IMR-90 (cell line): Measurements from ENCODE around the gene DNAJC3. TPM values are rescaled to one million over a fixed set of nuclear protein-coding genes. Genes with fewer than 3 reads are reported as not detected.

Experiments
- ATAC-seq: fragments of 200-7000 bp; cut with Tn5 transposase; 2 replicates; pipeline ENCODE4 v1.9.1; 2020; ENCODE audit warnings: low read depth, mild to moderate bottlenecking, moderate library complexity
- BruUV-seq: library from RNA; stranded (reverse); fragments of 400-500 nt; replicated peaks from 2 replicates; lab custom pipeline; 2021; lab: Mats Ljungman, UMichigan
- CTCF ChIA-PET: fragments of 300-600 bp; formaldehyde crosslinking; extraction: SDS; loops from one replicate; lab custom pipeline; 2021; ENCODE audit warnings: antibody characterized with exemption; lab: Yijun Ruan, JAX
- POLR2A ChIA-PET: fragments of 300-600 bp; sonication (Branson Sonifier 250); formaldehyde crosslinking; loops from one replicate; lab custom pipeline; 2022; ENCODE audit warnings: antibody characterized with exemption; ENCODE audit not compliant: unreplicated experiment; lab: Charles Lee
- DNase-seq: peaks from one replicate; pipeline ENCODE4 v3.0.0; 2013
- H2AFZ ChIP-seq: replicated peaks from 2 replicates; pipeline ENCODE3; 2013; ENCODE audit warnings: low read length, mild to moderate bottlenecking; ENCODE audit not compliant: poor library complexity
- H2AK5ac ChIP-seq: 2 replicates; pipeline ENCODE4 v1.6.1; 2013; ENCODE audit warnings: low read depth, low read length, inconsistent platforms
- H2AK9ac ChIP-seq: replicated peaks from 2 replicates; pipeline ENCODE3; 2013; ENCODE audit warnings: mild to moderate bottlenecking, low read depth, low read length, moderate library complexity; ENCODE audit not compliant: poor library complexity
- H2BK120ac ChIP-seq: 2 replicates; pipeline ENCODE4 v1.6.1; 2013; ENCODE audit warnings: low read depth, low read length, inconsistent platforms
- H2BK15ac ChIP-seq: 3 replicates; pipeline ENCODE4 v1.6.1; 2013; ENCODE audit warnings: low read depth, low read length, inconsistent platforms
- H2BK20ac ChIP-seq: 2 replicates; pipeline ENCODE4 v1.6.1; 2013; ENCODE audit warnings: low read depth, mild to moderate bottlenecking, inconsistent platforms, low read length, moderate library complexity
- H2BK5ac ChIP-seq: 2 replicates; pipeline ENCODE4 v1.6.1; 2013; ENCODE audit warnings: mild to moderate bottlenecking, low read depth, low read length, inconsistent platforms; ENCODE audit not compliant: poor library complexity, severe bottlenecking
- H3K14ac ChIP-seq: replicated peaks from 2 replicates; pipeline ENCODE4 v1.6.1; 2013; ENCODE audit warnings: low read depth, low read length, inconsistent platforms
- H3K18ac ChIP-seq: 2 replicates; pipeline ENCODE4 v1.6.1; 2013; ENCODE audit warnings: low read depth, low read length, control low read depth
- H3K23ac ChIP-seq: 2 replicates; pipeline ENCODE4 v1.6.1; 2013; ENCODE audit warnings: low read depth, low read length, inconsistent platforms
- H3K27ac ChIP-seq: 2 replicates; pipeline ENCODE4 v1.5.1; 2013; ENCODE audit warnings: mild to moderate bottlenecking, control low read depth, low read length; ENCODE audit not compliant: insufficient read depth
- H3K27me3 ChIP-seq: 2 replicates; pipeline ENCODE4 v1.6.1; 2013; ENCODE audit warnings: low read length; ENCODE audit not compliant: control insufficient read depth, insufficient read depth
- H3K36me3 ChIP-seq: 2 replicates; pipeline ENCODE4 v1.6.1; 2013; ENCODE audit warnings: low read length, mixed read lengths; ENCODE audit not compliant: control insufficient read depth, insufficient read depth
- H3K4ac ChIP-seq: 2 replicates; pipeline ENCODE4 v1.6.1; 2013; ENCODE audit warnings: low read depth, low read length, inconsistent platforms
- H3K4me1 ChIP-seq: 2 replicates; pipeline ENCODE4 v1.6.1; 2013; ENCODE audit warnings: low read length, mixed read lengths; ENCODE audit not compliant: control insufficient read depth, insufficient read depth
- H3K4me2 ChIP-seq: 2 replicates; pipeline ENCODE4 v1.6.1; 2013; ENCODE audit warnings: low read depth, mild to moderate bottlenecking, control low read depth, low read length, moderate library complexity
- H3K4me3 ChIP-seq: 2 replicates; pipeline ENCODE4 v1.5.1; 2013; ENCODE audit warnings: low read depth, mild to moderate bottlenecking, control low read depth, low read length, moderate library complexity; ENCODE audit not compliant: insufficient read depth
- H3K56ac ChIP-seq: 2 replicates; pipeline ENCODE4 v1.6.1; 2013; ENCODE audit warnings: low read length, inconsistent platforms; ENCODE audit not compliant: insufficient read depth; ENCODE audit errors: extremely low read depth
- H3K79me1 ChIP-seq, 2 experiments: 2 replicates each; pipeline ENCODE4 v1.6.1; 2013; ENCODE audit warnings: low read length in 2 of 2, inconsistent platforms in 1 of 2, low read depth in 1 of 2
- H3K9ac ChIP-seq: 2 replicates; pipeline ENCODE4 v1.6.1; 2013; ENCODE audit warnings: low read depth, low read length, control low read depth
- H3K9me1 ChIP-seq: 2 replicates; pipeline ENCODE4 v1.6.1; 2013; ENCODE audit warnings: low read length, inconsistent platforms; ENCODE audit not compliant: insufficient read depth
- H3K9me3 ChIP-seq: 2 replicates; pipeline ENCODE4 v1.6.1; 2013; ENCODE audit warnings: low read length; ENCODE audit not compliant: control insufficient read depth, insufficient read depth
- H4K20me1 ChIP-seq: 2 replicates; pipeline ENCODE4 v1.6.1; 2013; ENCODE audit warnings: low read length, inconsistent platforms; ENCODE audit not compliant: insufficient read depth
- H4K5ac ChIP-seq: 2 replicates; pipeline ENCODE4 v1.6.1; 2013; ENCODE audit warnings: mild to moderate bottlenecking, low read depth, low read length, control low read depth
- H4K8ac ChIP-seq, 2 experiments: 2 replicates each; pipeline ENCODE4 v1.6.1; 2013; ENCODE audit warnings: low read depth in 2 of 2, low read length in 2 of 2, control low read depth in 1 of 2, inconsistent platforms in 1 of 2
- H4K91ac ChIP-seq: 2 replicates; pipeline ENCODE4 v1.6.1; 2013; ENCODE audit warnings: low read depth, low read length, inconsistent platforms; ENCODE audit not compliant: insufficient read depth
- BHLHE40 ChIP-seq: fragments of 150-350 bp; IDR thresholded peaks from 2 replicates; pipeline ENCODE4 v1.6.1; 2016; ENCODE audit warnings: mild to moderate bottlenecking, low read depth, low read length
- CEBPB ChIP-seq: IDR thresholded peaks from 2 replicates; pipeline ENCODE4 v1.6.1; 2012; ENCODE audit warnings: low read depth, low read length, improper control_type of control experiment
- CHD1 ChIP-seq: IDR thresholded peaks from 2 replicates; pipeline ENCODE4 v1.6.1; 2012; ENCODE audit warnings: low read depth, low read length, improper control_type of control experiment
- CTCF ChIP-seq: conservative IDR thresholded peaks from 2 replicates; pipeline ENCODE4 v1.5.1; 2012; ENCODE audit warnings: mild to moderate bottlenecking, low read depth, low read length, improper control_type of control experiment
- ELK1 ChIP-seq: fragments of 150-350 bp; IDR thresholded peaks from 2 replicates; pipeline ENCODE4 v1.6.1; 2016; ENCODE audit warnings: low read depth, mild to moderate bottlenecking, low read length, moderate library complexity, borderline replicate concordance
- FOS ChIP-seq: fragments of 150-350 bp; IDR thresholded peaks from 2 replicates; pipeline ENCODE4 v1.6.1; 2016; ENCODE audit warnings: low read depth, low read length
- MAZ ChIP-seq: IDR thresholded peaks from 2 replicates; pipeline ENCODE4 v1.6.1; 2012; ENCODE audit warnings: low read depth, mild to moderate bottlenecking, low read length, improper control_type of control experiment, moderate library complexity, borderline replicate concordance
- MXI1 ChIP-seq: IDR thresholded peaks from 2 replicates; pipeline ENCODE4 v1.6.1; 2012; ENCODE audit warnings: low read depth, mild to moderate bottlenecking, low read length, moderate library complexity, borderline replicate concordance
- RCOR1 ChIP-seq: IDR thresholded peaks from 2 replicates; pipeline ENCODE4 v1.6.1; 2012; ENCODE audit warnings: mild to moderate bottlenecking, low read length, improper control_type of control experiment; ENCODE audit not compliant: insufficient replicate concordance
- SMC3 ChIP-seq: fragments of 150-350 bp; IDR thresholded peaks from 2 replicates; pipeline ENCODE4 v1.6.1; 2016; ENCODE audit warnings: low read depth, mild to moderate bottlenecking, antibody characterized with exemption, low read length, moderate library complexity
- WGBS, 2 experiments: methylation state at CpG; one replicate each; pipeline versions ENCODE4 v1.1.5 to v1.1.7; 2013; ENCODE audit warnings: missing lambda C conversion rate in 2 of 2; ENCODE audit not compliant: insufficient read length in 1 of 2; ENCODE audit errors: extremely low coverage in 2 of 2; 5-methylcytosine and 5-hydroxymethylcytosine counted together
- dilution Hi-C: fragments of 300-500 bp; cut with HindIII; formaldehyde crosslinking; loops from one replicate; pipeline ENCODE4 v1.14.3; 2018; ENCODE audit warnings: low sequenced_read_pairs; ENCODE audit not compliant: unreplicated experiment
- in situ Hi-C: fragments of 300-500 bp; cut with MboI; formaldehyde crosslinking; loops from 3 replicates; pipeline ENCODE4 v1.14.3; 2019; ENCODE audit warnings: low sequenced_read_pairs, inconsistent platforms, mixed read lengths
- intact Hi-C: fragments of 100-400 bp; cut with micrococcal nuclease; formaldehyde crosslinking; loops from 2 replicates; pipeline ENCODE4 v1.10.0; 2022
- polyA plus RNA-seq, 3 experiments: library from polyadenylated mRNA; depleted of rRNA; stranded (reverse); fragments of >200 nt; gene quantifications; 2 replicates each; pipeline ENCODE4 v1.2.3, GENCODE V29; 2012; ENCODE audit warnings: low replicate concordance in 1 of 3
- total RNA-seq: library from RNA; depleted of rRNA; stranded (reverse); fragments of >200 nt; gene quantifications from 2 replicates; pipeline ENCODE4 v1.2.3, GENCODE V29; 2012

The DNAJC3 gene
- total and polyA plus RNA-seq, 2 of the 4 experiments (the other 2 are of a cell fraction): 10.7 to 28.5 TPM

- no peak for ATAC-seq
- in situ Hi-C loops: no loop called here
- TF ChIP-seq CEBPB: no peak
- no peak for TF ChIP-seq MXI1
- TF ChIP-seq CHD1: no peak
- no peak for TF ChIP-seq RCOR1
- no peak for TF ChIP-seq BHLHE40
- TF ChIP-seq CTCF: no peak
- TF ChIP-seq SMC3: no peak
- no peak for TF ChIP-seq ELK1
- TF ChIP-seq MAZ: no peak
- TF ChIP-seq FOS: no peak
- dilution Hi-C loops: no loop called here
- Histone ChIP-seq H3K23ac (no peak overlapping the region), H3K27ac (no peak overlapping the region), H3K9ac (no peak overlapping the region), H3K9me3 (0 out of 2 replicates have a peak, but pooled peaks cover 2% of the 10 kb centered on the region), H2AFZ (no peak overlapping the region), H2BK120ac (no peak overlapping the region), H2BK5ac (no peak overlapping the region), H3K36me3 (peaks cover 2% of the 10 kb centered on the region; the same call in 1 of the 2 replicates), H3K9me1 (no peaks in the 10 kb centered on the region), H4K20me1 (no peaks in the 10 kb centered on the region), H4K8ac (no peak overlapping the region), H3K4ac (no peak overlapping the region), H2AK5ac (no peak overlapping the region), H3K4me1 (no peaks in the 10 kb centered on the region), H3K14ac (no peak overlapping the region), H3K56ac (no peak overlapping the region), H4K91ac (no peak overlapping the region), H3K18ac (no peak overlapping the region), H2BK20ac (no peak overlapping the region), H3K4me2 (no peak overlapping the region), H2BK15ac (no peak overlapping the region), H2AK9ac (no peak overlapping the region), H3K27me3 (no peaks in the 10 kb centered on the region), H4K5ac (no peak overlapping the region), H3K79me1 (no peaks in the 10 kb centered on the region), H3K4me3 (no peak overlapping the region)
- CTCF ChIA-PET: interaction anchor here (2.6 kb wide), 1 partner anchor 9 kb away, joined by 9 read pairs; no protein-coding TSS in a partner anchor
- POLR2A ChIA-PET: no interaction called here
- DNase-seq: no peak
- intact Hi-C loops: no loop called here
- WGBS, 2 experiments: no CpG with 5 or more reads among the region's 2 CpGs
- BruUV-seq: no TSS peak
Observed at GRCh38 chr13:95842898-95843297, 166.0 kb downstream of the DNAJC3 start.
